ENCODE results near the gene PDXK.
A peak's percentile ranks its signal among the peaks of the same experiment; 100 is the strongest.

The PDXK gene

GRCh38 chr21:43759651-43760050 is 40.7 kb downstream of the PDXK start:
- no peaks in the 10 kb centered on the region for H3K27me3 ChIP-seq (ENCODE audit: control insufficient read depth, insufficient read depth, low read length)
- H3K4me1 ChIP-seq (ENCODE audit: control insufficient read depth, insufficient read depth, low read length) = no peaks in the 10 kb centered on the region
- no peak overlapping the region for H3K27ac ChIP-seq (ENCODE audit: low read depth, low read length)
- H3K9me3 ChIP-seq (ENCODE audit: control insufficient read depth, insufficient read depth, low read length) = no peaks in the 10 kb centered on the region
- H3K4me3 ChIP-seq (ENCODE audit: low read depth, low read length) = no peak overlapping the region
- peaks cover 36% of the 10 kb centered on the region for H3K36me3 ChIP-seq (ENCODE audit: control insufficient read depth, insufficient read depth, low read length)
- H3K9ac ChIP-seq (ENCODE audit: low read depth, low read length) = no peak overlapping the region

- Histone ChIP-seq H3K4me1 (ENCODE audit: control insufficient read depth, insufficient read depth, low read length) (no peaks in the 10 kb centered on the region), H3K27me3 (ENCODE audit: control insufficient read depth, insufficient read depth, low read length) (no peaks in the 10 kb centered on the region), H3K9me3 (ENCODE audit: control insufficient read depth, insufficient read depth, low read length) (no peaks in the 10 kb centered on the region), H3K27ac (ENCODE audit: low read depth, low read length) (no peak overlapping the region), H3K4me3 (ENCODE audit: low read depth, low read length) (no peak overlapping the region), H3K9ac (ENCODE audit: low read depth, low read length) (no peak overlapping the region), H3K36me3 (ENCODE audit: control insufficient read depth, insufficient read depth, low read length) (peaks cover 29% of the 10 kb centered on the region)
Measured at GRCh38 chr21:43760391-43760958, 41.5 kb downstream of the PDXK start.

- H3K36me3 ChIP-seq (ENCODE audit: control insufficient read depth, insufficient read depth, low read length) = peaks cover 15% of the 10 kb centered on the region
- no peak overlapping the region for H3K27ac ChIP-seq (ENCODE audit: low read depth, low read length)
- no peaks in the 10 kb centered on the region for H3K27me3 ChIP-seq (ENCODE audit: control insufficient read depth, insufficient read depth, low read length)
- H3K9me3 ChIP-seq (ENCODE audit: control insufficient read depth, insufficient read depth, low read length) = no peaks in the 10 kb centered on the region
- no peak overlapping the region for H3K9ac ChIP-seq (ENCODE audit: low read depth, low read length)
- H3K4me1 ChIP-seq (ENCODE audit: control insufficient read depth, insufficient read depth, low read length) = no peaks in the 10 kb centered on the region
- H3K4me3 ChIP-seq (ENCODE audit: low read depth, low read length) = no peak overlapping the region
Measured at GRCh38 chr21:43761886-43762285, 43.0 kb downstream of the PDXK start.

- H3K27ac ChIP-seq (ENCODE audit: low read depth, low read length) = no peak overlapping the region
- H3K4me3 ChIP-seq (ENCODE audit: low read depth, low read length) = no peak overlapping the region
- H3K36me3 ChIP-seq (ENCODE audit: control insufficient read depth, insufficient read depth, low read length) = peaks cover 12% of the 10 kb centered on the region
- no peak overlapping the region for H3K9ac ChIP-seq (ENCODE audit: low read depth, low read length)
- no peaks in the 10 kb centered on the region for H3K27me3 ChIP-seq (ENCODE audit: control insufficient read depth, insufficient read depth, low read length)
- H3K9me3 ChIP-seq (ENCODE audit: control insufficient read depth, insufficient read depth, low read length) = no peaks in the 10 kb centered on the region
- no peaks in the 10 kb centered on the region for H3K4me1 ChIP-seq (ENCODE audit: control insufficient read depth, insufficient read depth, low read length)
Measured at GRCh38 chr21:43762303-43763128, 43.6 kb downstream of the PDXK start.

GRCh38 chr21:43763901-43764523 is 45.1 kb downstream of the PDXK start:
- Histone ChIP-seq H3K9me3 (ENCODE audit: control insufficient read depth, insufficient read depth, low read length) (no peaks in the 10 kb centered on the region), H3K27me3 (ENCODE audit: control insufficient read depth, insufficient read depth, low read length) (no peaks in the 10 kb centered on the region), H3K4me3 (ENCODE audit: low read depth, low read length) (no peak overlapping the region), H3K4me1 (ENCODE audit: control insufficient read depth, insufficient read depth, low read length) (peaks cover 13% of the 10 kb centered on the region; the same call in 1 of the 2 replicates), H3K36me3 (ENCODE audit: control insufficient read depth, insufficient read depth, low read length) (peaks cover 8% of the 10 kb centered on the region; the same call in 1 of the 2 replicates), H3K9ac (ENCODE audit: low read depth, low read length) (no peak overlapping the region), H3K27ac (ENCODE audit: low read depth, low read length) (no peak overlapping the region)

GRCh38 chr21:43764576-43765495 is 45.9 kb downstream of the PDXK start:
- Histone ChIP-seq H3K27ac (ENCODE audit: low read depth, low read length) (no peak overlapping the region), H3K36me3 (ENCODE audit: control insufficient read depth, insufficient read depth, low read length) (0 out of 2 replicates have a peak, but pooled peaks cover 4% of the 10 kb centered on the region), H3K27me3 (ENCODE audit: control insufficient read depth, insufficient read depth, low read length) (no peaks in the 10 kb centered on the region), H3K9ac (ENCODE audit: low read depth, low read length) (no peak overlapping the region), H3K4me3 (ENCODE audit: low read depth, low read length) (no peak overlapping the region), H3K4me1 (ENCODE audit: control insufficient read depth, insufficient read depth, low read length) (peaks cover 14% of the 10 kb centered on the region; the same call in 1 of the 2 replicates), H3K9me3 (ENCODE audit: control insufficient read depth, insufficient read depth, low read length) (no peaks in the 10 kb centered on the region)

- Histone ChIP-seq H3K36me3 (ENCODE audit: control insufficient read depth, insufficient read depth, low read length) (no peaks in the 10 kb centered on the region), H3K9ac (ENCODE audit: low read depth, low read length) (no peak overlapping the region), H3K9me3 (ENCODE audit: control insufficient read depth, insufficient read depth, low read length) (no peaks in the 10 kb centered on the region), H3K4me3 (ENCODE audit: low read depth, low read length) (no peak overlapping the region), H3K27ac (ENCODE audit: low read depth, low read length) (no peak overlapping the region), H3K27me3 (ENCODE audit: control insufficient read depth, insufficient read depth, low read length) (no peaks in the 10 kb centered on the region), H3K4me1 (ENCODE audit: control insufficient read depth, insufficient read depth, low read length) (peaks cover 20% of the 10 kb centered on the region)
Measured at GRCh38 chr21:43766734-43767497, 48.0 kb downstream of the PDXK start.

GRCh38 chr21:43767498-43767983 is 48.6 kb downstream of the PDXK start:
- H3K27ac ChIP-seq (ENCODE audit: low read depth, low read length) = peak overlapping the region; percentile 67
- H3K9me3 ChIP-seq (ENCODE audit: control insufficient read depth, insufficient read depth, low read length) = no peaks in the 10 kb centered on the region
- no peaks in the 10 kb centered on the region for H3K36me3 ChIP-seq (ENCODE audit: control insufficient read depth, insufficient read depth, low read length)
- no peak overlapping the region for H3K9ac ChIP-seq (ENCODE audit: low read depth, low read length)
- H3K27me3 ChIP-seq (ENCODE audit: control insufficient read depth, insufficient read depth, low read length) = no peaks in the 10 kb centered on the region
- H3K4me3 ChIP-seq (ENCODE audit: low read depth, low read length) = no peak overlapping the region
- H3K4me1 ChIP-seq (ENCODE audit: control insufficient read depth, insufficient read depth, low read length) = peaks cover 23% of the 10 kb centered on the region

- no peak overlapping the region for H3K9ac ChIP-seq (ENCODE audit: low read depth, low read length)
Measured at GRCh38 chr21:43767984-43768867, 49.3 kb downstream of the PDXK start.

More at GRCh38 chr21:43767984-43768867, 49.3 kb downstream of the PDXK start:
- Histone ChIP-seq H3K27ac (ENCODE audit: low read depth, low read length) (peak overlapping the region; percentile 67), H3K4me1 (ENCODE audit: control insufficient read depth, insufficient read depth, low read length) (peaks cover 27% of the 10 kb centered on the region), H3K27me3 (ENCODE audit: control insufficient read depth, insufficient read depth, low read length) (no peaks in the 10 kb centered on the region), H3K9me3 (ENCODE audit: control insufficient read depth, insufficient read depth, low read length) (no peaks in the 10 kb centered on the region), H3K36me3 (ENCODE audit: control insufficient read depth, insufficient read depth, low read length) (peaks cover 3% of the 10 kb centered on the region), H3K4me3 (ENCODE audit: low read depth, low read length) (no peak overlapping the region)

All from HUES48 (cell line).